Astrocyte (in vitro differentiated cells and primary cell): ENCODE data around the gene SIPA1. TPM values are rescaled to one million over a fixed set of nuclear protein-coding genes. Genes with fewer than 3 reads are reported as not detected.

ENCODE experiments used
- DNase-seq: peaks from one replicate; pipeline ENCODE4 v3.0.0-alpha.2; 2010; ENCODE audit warnings: low read depth
- FAIRE-seq: peaks from 2 replicates; lab custom pipeline; 2011; peaks lifted over from hg19 to GRCh38; lab: Jason Lieb, UNC
- H2AFZ ChIP-seq: 2 replicates; pipeline ENCODE4 v1.6.0; 2012; ENCODE audit warnings: low read depth, low read length, inconsistent platforms
- H3K27ac ChIP-seq: 2 replicates; pipeline ENCODE4 v1.5.1; 2011; ENCODE audit warnings: low read depth, low read length, inconsistent platforms
- H3K27me3 ChIP-seq: 2 replicates; pipeline ENCODE4 v1.6.0; 2011; ENCODE audit warnings: low read length, inconsistent platforms; ENCODE audit not compliant: insufficient read depth
- H3K36me3 ChIP-seq: 2 replicates; pipeline ENCODE4 v1.5.1; 2011; ENCODE audit warnings: low read length, inconsistent platforms; ENCODE audit not compliant: insufficient read depth
- H3K4me1 ChIP-seq: 2 replicates; pipeline ENCODE4 v1.5.1; 2011; ENCODE audit warnings: low read length, inconsistent platforms; ENCODE audit not compliant: insufficient read depth
- H3K4me2 ChIP-seq: 2 replicates; pipeline ENCODE4 v1.6.0; 2012; ENCODE audit warnings: low read length, inconsistent platforms
- H3K4me3 ChIP-seq: 2 replicates; pipeline ENCODE4 v1.5.1; 2011; ENCODE audit warnings: low read depth, mild to moderate bottlenecking, low read length, inconsistent platforms; ENCODE audit not compliant: insufficient read depth
- H3K79me2 ChIP-seq: 2 replicates; pipeline ENCODE4 v1.6.0; 2012; ENCODE audit warnings: mild to moderate bottlenecking, low read length, inconsistent platforms; ENCODE audit not compliant: insufficient read depth
- H3K9ac ChIP-seq: 2 replicates; pipeline ENCODE4 v1.6.0; 2012; ENCODE audit warnings: mild to moderate bottlenecking, low read length, inconsistent platforms
- H3K9me3 ChIP-seq: 2 replicates; pipeline ENCODE4 v1.5.1; 2012; ENCODE audit warnings: low read depth, mild to moderate bottlenecking, low read length, inconsistent platforms; ENCODE audit not compliant: insufficient read depth
- H4K20me1 ChIP-seq: 2 replicates; pipeline ENCODE4 v1.6.0; 2012; ENCODE audit warnings: low read length, inconsistent platforms; ENCODE audit not compliant: insufficient read depth
- H3K27ac Mint-ChIP-seq: one replicate; pipeline ENCODE4 v1.8.0; 2021; ENCODE audit warnings: mild to moderate bottlenecking, mixed read lengths; ENCODE audit not compliant: unreplicated experiment
- H3K27me3 Mint-ChIP-seq: one replicate; pipeline ENCODE4 v1.8.0; 2021; ENCODE audit warnings: low read depth, mixed read lengths; ENCODE audit not compliant: unreplicated experiment
- H3K36me3 Mint-ChIP-seq: one replicate; pipeline ENCODE4 v1.8.0; 2021; ENCODE audit warnings: low read depth, mixed read lengths; ENCODE audit not compliant: unreplicated experiment
- H3K4me1 Mint-ChIP-seq: one replicate; pipeline ENCODE4 v1.8.0; 2021; ENCODE audit warnings: low read depth, mixed read lengths; ENCODE audit not compliant: unreplicated experiment
- H3K4me3 Mint-ChIP-seq: one replicate; pipeline ENCODE4 v1.8.0; 2021; ENCODE audit warnings: mild to moderate bottlenecking, moderate library complexity, mixed read lengths; ENCODE audit not compliant: unreplicated experiment
- H3K9me3 Mint-ChIP-seq: one replicate; pipeline ENCODE4 v1.8.0; 2021; ENCODE audit warnings: mild to moderate bottlenecking, mixed read lengths; ENCODE audit not compliant: unreplicated experiment
- CTCF ChIP-seq: IDR thresholded peaks from 2 replicates; pipeline ENCODE4 v1.5.1; 2011; ENCODE audit warnings: low read depth, mild to moderate bottlenecking, inconsistent platforms, low read length, moderate library complexity; ENCODE audit not compliant: insufficient read depth
- EZH2 ChIP-seq: IDR thresholded peaks from 2 replicates; pipeline ENCODE4 v1.6.1; 2012; ENCODE audit warnings: mild to moderate bottlenecking, low read length, inconsistent platforms; ENCODE audit not compliant: insufficient read depth
- total RNA-seq: library from RNA; stranded (reverse); gene quantifications from 2 replicates; pipeline ENCODE4 v1.2.1, GENCODE V29; 2021

The SIPA1 gene
- total RNA-seq, 1 donor from 2014 or later, result 26.7 TPM

GRCh38 chr11:65662799-65663638 is 25.1 kb downstream of the SIPA1 start, which contains the start of gene RELA:
TSS of gene RELA (minus strand) at chr11:65662916. CDS start at chr11:65662832, 84 bp downstream.
- FAIRE-seq (no peak), DNase-seq (peak; percentile 83)
- H3K4me1 ChIP-seq, result peaks cover 17% of the 10 kb centered on the region
- no peaks in the 10 kb centered on the region for H3K9me3 Mint-ChIP-seq
- peaks cover 24% of the 10 kb centered on the region for H3K36me3 ChIP-seq
- peak within 1 kb of the TSS; percentile 82 for H3K4me3 ChIP-seq
- peak within 1 kb of the TSS; percentile 95 for H3K9ac ChIP-seq
- peaks cover 42% of the 10 kb centered on the region for H3K79me2 ChIP-seq
- peaks cover 18% of the 10 kb centered on the region for H3K36me3 Mint-ChIP-seq
- no peaks in the 10 kb centered on the region for H3K27me3 ChIP-seq
- no peaks in the 10 kb centered on the region for H3K27me3 Mint-ChIP-seq
- peak within 1 kb of the TSS; percentile 91 for H3K4me3 Mint-ChIP-seq
- H3K9me3 ChIP-seq, result no peaks in the 10 kb centered on the region
- peak within 1 kb of the TSS; percentile 91 for H3K4me2 ChIP-seq
- peak within 1 kb of the TSS; percentile 88 for H2AFZ ChIP-seq
- H4K20me1 ChIP-seq, result peaks cover 33% of the 10 kb centered on the region
- peaks cover 8% of the 10 kb centered on the region for H3K4me1 Mint-ChIP-seq
- peak within 1 kb of the TSS; percentile 94 for H3K27ac ChIP-seq
- peak within 1 kb of the TSS; percentile 80 for H3K27ac Mint-ChIP-seq
- TF ChIP-seq EZH2, result no peak
- no peak for TF ChIP-seq CTCF

GRCh38 chr11:65663639-65664200 is 25.8 kb downstream of the SIPA1 start:
- Histone ChIP-seq H2AFZ (peak overlapping the region; percentile 88), H3K4me2 (peak overlapping the region; percentile 91), H3K27ac (peak overlapping the region; percentile 94), H3K9ac (peak overlapping the region; percentile 95), H3K9me3 (no peaks in the 10 kb centered on the region), H3K27me3 (no peaks in the 10 kb centered on the region), H3K4me3 (peak overlapping the region; percentile 82), H3K79me2 (peaks cover 35% of the 10 kb centered on the region), H4K20me1 (peaks cover 27% of the 10 kb centered on the region), H3K4me1 (peaks cover 17% of the 10 kb centered on the region), H3K36me3 (peaks cover 18% of the 10 kb centered on the region)
- Mint-ChIP-seq H3K4me1 (peaks cover 8% of the 10 kb centered on the region), H3K27ac (peak overlapping the region; percentile 72), H3K9me3 (no peaks in the 10 kb centered on the region), H3K4me3 (peak overlapping the region; percentile 85), H3K27me3 (no peaks in the 10 kb centered on the region), H3K36me3 (peaks cover 15% of the 10 kb centered on the region)
- FAIRE-seq (no peak), DNase-seq (peak; percentile 29)
- TF ChIP-seq EZH2 (no peak), CTCF (no peak)
